Measurements from ENCODE around the gene MCU.

DNA sequence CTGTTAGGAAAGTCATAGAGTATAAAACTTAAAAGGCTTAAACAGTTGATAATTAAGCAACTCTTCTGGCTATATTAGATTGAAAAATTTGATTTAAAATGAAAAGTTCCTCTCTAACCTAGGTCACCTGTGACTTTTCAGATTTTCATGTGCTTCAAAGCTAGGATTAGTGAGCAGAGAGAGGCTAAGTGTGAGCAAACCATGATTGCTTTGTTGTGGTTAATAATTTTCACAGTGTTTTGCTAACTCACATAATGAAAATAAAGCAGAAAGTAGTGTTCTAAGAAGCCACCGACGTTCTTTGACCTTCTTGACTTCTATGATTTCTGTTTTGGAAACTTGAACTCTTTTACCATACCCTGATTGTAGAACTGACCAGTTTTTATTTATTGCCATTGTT, 126.1 kb downstream of the MCU start:
- TF ChIP-seq, protein P1, sequence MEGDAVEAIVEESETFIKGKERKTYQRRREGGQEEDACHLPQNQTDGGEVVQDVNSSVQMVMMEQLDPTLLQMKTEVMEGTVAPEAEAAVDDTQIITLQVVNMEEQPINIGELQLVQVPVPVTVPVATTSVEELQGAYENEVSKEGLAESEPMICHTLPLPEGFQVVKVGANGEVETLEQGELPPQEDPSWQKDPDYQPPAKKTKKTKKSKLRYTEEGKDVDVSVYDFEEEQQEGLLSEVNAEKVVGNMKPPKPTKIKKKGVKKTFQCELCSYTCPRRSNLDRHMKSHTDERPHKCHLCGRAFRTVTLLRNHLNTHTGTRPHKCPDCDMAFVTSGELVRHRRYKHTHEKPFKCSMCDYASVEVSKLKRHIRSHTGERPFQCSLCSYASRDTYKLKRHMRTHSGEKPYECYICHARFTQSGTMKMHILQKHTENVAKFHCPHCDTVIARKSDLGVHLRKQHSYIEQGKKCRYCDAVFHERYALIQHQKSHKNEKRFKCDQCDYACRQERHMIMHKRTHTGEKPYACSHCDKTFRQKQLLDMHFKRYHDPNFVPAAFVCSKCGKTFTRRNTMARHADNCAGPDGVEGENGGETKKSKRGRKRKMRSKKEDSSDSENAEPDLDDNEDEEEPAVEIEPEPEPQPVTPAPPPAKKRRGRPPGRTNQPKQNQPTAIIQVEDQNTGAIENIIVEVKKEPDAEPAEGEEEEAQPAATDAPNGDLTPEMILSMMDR (IDR thresholded peaks at IDR 0.05): no peak
- no peak for TF ChIP-seq POLR2A (IDR thresholded peaks at IDR 0.05)
- TF ChIP-seq POLR2AphosphoS5 (IDR thresholded peaks at IDR 0.05): no peak
